Thoracic aorta (tissue), 2 donors: Measurements from ENCODE around the gene RAB3IL1. TPM values are rescaled to one million over a fixed set of nuclear protein-coding genes. Genes with fewer than 3 reads are reported as not detected.

Experiments
- ATAC-seq: fragments of 150-250 bp; one replicate; pipeline ENCODE4 v1.8.0; 2017; ENCODE audit warnings: low read depth; ENCODE audit not compliant: insufficient number of reproducible peaks, low FRiP score
- DNase-seq: peaks from one replicate; pipeline ENCODE4 v3.0.0-alpha.2; 2020; ENCODE audit warnings: low spot score
- H3K27ac ChIP-seq, 2 donors: fragments of 200-600 bp; sonication (generic); 1 replicate in 1 of 2; 2 replicates in 1 of 2; pipeline ENCODE4 v1.5.1; 2016; ENCODE audit warnings: mild to moderate bottlenecking in 2 of 2, moderate library complexity in 2 of 2
- H3K27me3 ChIP-seq: fragments of 200-600 bp; sonication (generic); replicated peaks from 2 replicates; pipeline ENCODE4 v1.6.0; 2016; ENCODE audit warnings: mild to moderate bottlenecking; ENCODE audit not compliant: insufficient read depth
- H3K36me3 ChIP-seq: fragments of 200-600 bp; sonication (generic); one replicate; pipeline ENCODE4 v1.5.1; 2016
- H3K4me1 ChIP-seq, 2 donors: fragments of 200-600 bp; sonication (generic); 1 replicate in 1 of 2; 2 replicates in 1 of 2; pipeline versions ENCODE4 v1.5.1 to v1.6.0; 2016; ENCODE audit warnings: low read depth in 2 of 2, mild to moderate bottlenecking in 1 of 2; ENCODE audit not compliant: control insufficient read depth in 1 of 2
- H3K4me3 ChIP-seq: fragments of 200-600 bp; sonication (generic); 2 replicates; pipeline ENCODE4 v1.5.1; 2016; ENCODE audit warnings: mild to moderate bottlenecking
- H3K9me3 ChIP-seq: fragments of 200-600 bp; sonication (generic); 2 replicates; pipeline ENCODE4 v1.5.1; 2016
- CTCF ChIP-seq: fragments of 200-600 bp; sonication (generic); IDR thresholded peaks from one replicate; pipeline ENCODE4 v1.5.1; 2019; ENCODE audit warnings: antibody characterized with exemption
- total RNA-seq, 2 donors: library from RNA; depleted of rRNA; stranded (reverse); fragments of >200 nt; gene quantifications; one replicate each; pipeline versions ENCODE4 v1.1.0 to v1.2.3, GENCODE V29; 2016

Gene RAB3IL1
- total RNA-seq, 2 donors from 2014 or later = 20.8 to 45.4 TPM

- DNase-seq = no peak
- no peaks in the 10 kb centered on the region for H3K27me3 ChIP-seq
- no peaks in the 10 kb centered on the region for H3K36me3 ChIP-seq
- peaks cover 0 to 24% of the 10 kb centered on the region in 2 donors for H3K4me1 ChIP-seq
- H3K27ac ChIP-seq = no peak within 1 kb of the TSS
- no peak for TF ChIP-seq CTCF
- no peak within 1 kb of the TSS for H3K4me3 ChIP-seq
- H3K9me3 ChIP-seq = no peaks in the 10 kb centered on the region
- ATAC-seq = no peak
Observed at GRCh38 chr11:61950035-61950547, 32.7 kb upstream of the RAB3IL1 start, which contains the start of gene BEST1. BEST1 (plus strand) TSS chr11:61950351; CDS start chr11:61951807, 1,456 bp downstream.

GRCh38 chr11:61949169-61950034 lies 32.0 kb upstream of the RAB3IL1 start:
- DNase-seq (no peak), ATAC-seq (peak; percentile 85)
- no peak for TF ChIP-seq CTCF
- no peak overlapping the region for H3K27ac ChIP-seq
- peaks cover 0 to 19% of the 10 kb centered on the region in 2 donors for H3K4me1 ChIP-seq
- H3K9me3 ChIP-seq = no peaks in the 10 kb centered on the region
- H3K4me3 ChIP-seq = no peak overlapping the region
- H3K27me3 ChIP-seq = no peaks in the 10 kb centered on the region
- no peaks in the 10 kb centered on the region for H3K36me3 ChIP-seq

- DNase-seq (no peak), ATAC-seq (no peak)
- no peak overlapping the region for H3K27ac ChIP-seq
Observed at GRCh38 chr11:61948505-61948904, 31.1 kb upstream of the RAB3IL1 start.

GRCh38 chr11:61947486-61948210 lies 30.3 kb upstream of the RAB3IL1 start:
- Histone ChIP-seq H3K27ac (no peak overlapping the region), H3K36me3 (no peaks in the 10 kb centered on the region), H3K9me3 (no peaks in the 10 kb centered on the region), H3K4me3 (no peak overlapping the region), H3K4me1 (peaks cover 0 to 19% of the 10 kb centered on the region in 2 donors), H3K27me3 (no peaks in the 10 kb centered on the region)
- ATAC-seq (peak; percentile 83), DNase-seq (peak; percentile 87)
- TF ChIP-seq CTCF = peak; percentile 87

More at GRCh38 chr11:61948505-61948904, 31.1 kb upstream of the RAB3IL1 start:
- no peak for TF ChIP-seq CTCF
- no peak overlapping the region for H3K4me3 ChIP-seq
- peaks cover 0 to 19% of the 10 kb centered on the region in 2 donors for H3K4me1 ChIP-seq
- H3K27me3 ChIP-seq = no peaks in the 10 kb centered on the region
- H3K9me3 ChIP-seq = no peaks in the 10 kb centered on the region
- H3K36me3 ChIP-seq = no peaks in the 10 kb centered on the region

- Histone ChIP-seq H3K27me3 (no peaks in the 10 kb centered on the region), H3K9me3 (no peaks in the 10 kb centered on the region), H3K36me3 (no peaks in the 10 kb centered on the region), H3K27ac (no peak overlapping the region), H3K4me3 (no peak overlapping the region), H3K4me1 (peaks cover 0 to 19% of the 10 kb centered on the region in 2 donors)
- ATAC-seq = no peak
- DNase-seq = no peak
- TF ChIP-seq CTCF = no peak
Observed at GRCh38 chr11:61946894-61947293, 29.5 kb upstream of the RAB3IL1 start.
